HUES64 (cell line): Measurements from ENCODE around the gene SDK2.

Experiments
- H3K27ac ChIP-seq: 2 replicates; pipeline ENCODE4 v1.7.0; 2013; ENCODE audit warnings: low read depth, low read length, inconsistent platforms
- H3K27me3 ChIP-seq: 2 replicates; pipeline ENCODE4 v1.6.1; 2013; ENCODE audit warnings: mild to moderate bottlenecking, low read length; ENCODE audit not compliant: insufficient read depth
- H3K36me3 ChIP-seq: 2 replicates; pipeline ENCODE4 v1.6.1; 2013; ENCODE audit warnings: mild to moderate bottlenecking, low read length; ENCODE audit not compliant: insufficient read depth
- H3K4me1 ChIP-seq: 2 replicates; pipeline ENCODE4 v1.6.1; 2013; ENCODE audit warnings: mild to moderate bottlenecking, low read length, moderate library complexity; ENCODE audit not compliant: insufficient read depth
- H3K4me3 ChIP-seq: 2 replicates; pipeline ENCODE4 v1.5.1; 2013; ENCODE audit warnings: mild to moderate bottlenecking, low read length, moderate library complexity
- H3K9ac ChIP-seq: 2 replicates; pipeline ENCODE4 v1.6.1; 2013; ENCODE audit warnings: mild to moderate bottlenecking, low read depth, low read length
- H3K9me3 ChIP-seq: 2 replicates; pipeline ENCODE4 v1.6.1; 2013; ENCODE audit warnings: low read depth, low read length; ENCODE audit not compliant: insufficient read depth
- WGBS: fragments of 150-250, 120-280 bp; methylation state at CpG from one replicate; pipeline ENCODE4 v1.1.7; 2013; ENCODE audit warnings: missing lambda C conversion rate; 5-methylcytosine and 5-hydroxymethylcytosine counted together

Gene SDK2

GRCh38 chr17:73427198-73427597 is 217.0 kb downstream of the SDK2 start:
- H3K27me3 ChIP-seq = no peaks in the 10 kb centered on the region
- no peak overlapping the region for H3K9ac ChIP-seq
- H3K27ac ChIP-seq = no peak overlapping the region

GRCh38 chr17:73424571-73424970 is 219.7 kb downstream of the SDK2 start:
- Histone ChIP-seq H3K4me3 (no peak overlapping the region), H3K27me3 (no peaks in the 10 kb centered on the region), H3K4me1 (no peaks in the 10 kb centered on the region; the same call in 1 of the 2 replicates), H3K27ac (no peak overlapping the region), H3K9me3 (no peaks in the 10 kb centered on the region), H3K9ac (no peak overlapping the region), H3K36me3 (peaks cover 3% of the 10 kb centered on the region; the same call in 1 of the 2 replicates)
- WGBS = 82% methylated on average over 6 of the region's 6 CpGs

More at GRCh38 chr17:73427198-73427597, 217.0 kb downstream of the SDK2 start:
- Histone ChIP-seq H3K36me3 (peaks cover 3% of the 10 kb centered on the region; the same call in 1 of the 2 replicates), H3K9me3 (no peaks in the 10 kb centered on the region), H3K4me3 (no peak overlapping the region), H3K4me1 (peaks cover 6% of the 10 kb centered on the region; the same call in 1 of the 2 replicates)

GRCh38 chr17:73423806-73424205 is 220.4 kb downstream of the SDK2 start:
- H3K9ac ChIP-seq = no peak overlapping the region
- no peaks in the 10 kb centered on the region for H3K4me1 ChIP-seq
- no peaks in the 10 kb centered on the region for H3K9me3 ChIP-seq
- 94% methylated on average over 19 of the region's 19 CpGs for WGBS
- H3K36me3 ChIP-seq = peaks cover 9% of the 10 kb centered on the region; the same call in 1 of the 2 replicates
- H3K27ac ChIP-seq = no peak overlapping the region
- H3K27me3 ChIP-seq = no peaks in the 10 kb centered on the region
- no peak overlapping the region for H3K4me3 ChIP-seq

- H3K9ac ChIP-seq = no peak overlapping the region
- 90% methylated on average over 18 of the region's 18 CpGs for WGBS
- H3K27me3 ChIP-seq = no peaks in the 10 kb centered on the region
These were observed 221.0 kb downstream of the SDK2 start for GRCh38 chr17:73423159-73423715.

GRCh38 chr17:73422121-73422520 is 222.1 kb downstream of the SDK2 start:
- no peaks in the 10 kb centered on the region for H3K27me3 ChIP-seq
- H3K9ac ChIP-seq = no peak overlapping the region
- H3K4me3 ChIP-seq = no peak overlapping the region
- 96% methylated on average over 12 of the region's 12 CpGs for WGBS
- peaks cover 12% of the 10 kb centered on the region; the same call in 1 of the 2 replicates for H3K36me3 ChIP-seq
- H3K4me1 ChIP-seq = no peaks in the 10 kb centered on the region
- H3K27ac ChIP-seq = no peak overlapping the region
- no peaks in the 10 kb centered on the region for H3K9me3 ChIP-seq

More at GRCh38 chr17:73423159-73423715, 221.0 kb downstream of the SDK2 start:
- Histone ChIP-seq H3K27ac (no peak overlapping the region), H3K9me3 (no peaks in the 10 kb centered on the region), H3K4me1 (no peaks in the 10 kb centered on the region), H3K4me3 (no peak overlapping the region), H3K36me3 (peaks cover 12% of the 10 kb centered on the region; the same call in 1 of the 2 replicates)

GRCh38 chr17:73420897-73421296 is 223.3 kb downstream of the SDK2 start:
- Histone ChIP-seq H3K27ac (no peak overlapping the region), H3K27me3 (no peaks in the 10 kb centered on the region), H3K9me3 (no peaks in the 10 kb centered on the region), H3K9ac (no peak overlapping the region), H3K4me3 (no peak overlapping the region), H3K4me1 (no peaks in the 10 kb centered on the region), H3K36me3 (peaks cover 13% of the 10 kb centered on the region; the same call in 1 of the 2 replicates)
- 81% methylated on average over 9 of the region's 9 CpGs for WGBS

- no peak overlapping the region for H3K4me3 ChIP-seq
- H3K9me3 ChIP-seq = no peaks in the 10 kb centered on the region
- H3K4me1 ChIP-seq = no peaks in the 10 kb centered on the region
- no peak overlapping the region for H3K9ac ChIP-seq
- WGBS = 86% methylated on average over 9 of the region's 9 CpGs
- H3K36me3 ChIP-seq = peaks cover 15% of the 10 kb centered on the region; the same call in 1 of the 2 replicates
- no peaks in the 10 kb centered on the region for H3K27me3 ChIP-seq
- no peak overlapping the region for H3K27ac ChIP-seq
These were observed 224.4 kb downstream of the SDK2 start for GRCh38 chr17:73419881-73420280.

- Histone ChIP-seq H3K4me3 (no peak overlapping the region), H3K27me3 (no peaks in the 10 kb centered on the region), H3K4me1 (no peaks in the 10 kb centered on the region), H3K27ac (no peak overlapping the region), H3K9me3 (no peaks in the 10 kb centered on the region), H3K9ac (no peak overlapping the region), H3K36me3 (peaks cover 19% of the 10 kb centered on the region; the same call in 1 of the 2 replicates)
- WGBS = 86% methylated on average over 10 of the region's 10 CpGs
These were observed 225.2 kb downstream of the SDK2 start for GRCh38 chr17:73419051-73419450.

GRCh38 chr17:73415782-73416181 is 228.5 kb downstream of the SDK2 start:
- Histone ChIP-seq H3K36me3 (peaks cover 29% of the 10 kb centered on the region; the same call in 1 of the 2 replicates), H3K4me1 (no peaks in the 10 kb centered on the region), H3K4me3 (no peak overlapping the region), H3K27me3 (no peaks in the 10 kb centered on the region), H3K9me3 (no peaks in the 10 kb centered on the region), H3K27ac (no peak overlapping the region), H3K9ac (no peak overlapping the region)
- 96% methylated on average over 15 of the region's 15 CpGs for WGBS

- no peak overlapping the region for H3K27ac ChIP-seq
- H3K9me3 ChIP-seq = no peaks in the 10 kb centered on the region
- peaks cover 29% of the 10 kb centered on the region; the same call in 1 of the 2 replicates for H3K36me3 ChIP-seq
- H3K27me3 ChIP-seq = no peaks in the 10 kb centered on the region
- 95% methylated on average over 20 of the region's 20 CpGs for WGBS
- no peak overlapping the region for H3K9ac ChIP-seq
- no peak overlapping the region for H3K4me3 ChIP-seq
- H3K4me1 ChIP-seq = no peaks in the 10 kb centered on the region
These were observed 229.9 kb downstream of the SDK2 start for GRCh38 chr17:73414171-73414955.

GRCh38 chr17:73412914-73413313 is 231.3 kb downstream of the SDK2 start:
- Histone ChIP-seq H3K4me1 (no peaks in the 10 kb centered on the region), H3K4me3 (no peak overlapping the region), H3K9me3 (no peaks in the 10 kb centered on the region), H3K9ac (no peak overlapping the region), H3K27ac (no peak overlapping the region), H3K27me3 (no peaks in the 10 kb centered on the region), H3K36me3 (peaks cover 20% of the 10 kb centered on the region; the same call in 1 of the 2 replicates)
- 72% methylated on average over 6 of the region's 7 CpGs for WGBS
